DMS53 treated with DMSO at 0.1 percent for 48 hours (cell line): ENCODE measurements around the gene MT1X.
"Not testable (repeated sequence)": the region's sequence is repeated elsewhere in the genome, so short reads cannot be mapped to it uniquely, and the experiment has no call there.

Experiments
- DNase-seq: peaks from one replicate; lab custom pipeline; 2025; ENCODE audit not compliant: unreplicated experiment; lab: John Stamatoyannopoulos, UW

MT1X gene

GRCh38 chr16:56709443-56710040, 27.3 kb downstream of the MT1X start:
- no peak for DNase-seq

- DNase-seq: no peak
Measured at GRCh38 chr16:56710181-56710737, 28.0 kb downstream of the MT1X start.

- no peak for DNase-seq
Measured at GRCh38 chr16:56711862-56712261, 29.6 kb downstream of the MT1X start.

- no peak for DNase-seq
Measured at GRCh38 chr16:56713794-56714193, 31.5 kb downstream of the MT1X start.

GRCh38 chr16:56715126-56715525, 32.9 kb downstream of the MT1X start:
- no peak for DNase-seq

- DNase-seq: no peak
Measured at GRCh38 chr16:56716761-56717160, 34.5 kb downstream of the MT1X start.

GRCh38 chr16:56717532-56717931, 35.3 kb downstream of the MT1X start:
- not testable (repeated sequence) for DNase-seq

GRCh38 chr16:56722200-56722842, 40.1 kb downstream of the MT1X start:
- no peak for DNase-seq

GRCh38 chr16:56724191-56724590, 41.9 kb downstream of the MT1X start:
- no peak for DNase-seq

GRCh38 chr16:56726283-56726682, 44.0 kb downstream of the MT1X start:
- DNase-seq: no peak

GRCh38 chr16:56726926-56727325, 44.7 kb downstream of the MT1X start:
- DNase-seq: no peak

GRCh38 chr16:56728027-56728426, 45.8 kb downstream of the MT1X start:
- DNase-seq: no peak

GRCh38 chr16:56728980-56729734, 46.9 kb downstream of the MT1X start:
- no peak for DNase-seq

- DNase-seq: peak; percentile 88
Measured at GRCh38 chr16:56729735-56730662, 47.7 kb downstream of the MT1X start, which contains the start of gene NUP93. Gene NUP93, plus strand, starts transcription at chr16:56730129. Its CDS starts 18,119 bp downstream, at chr16:56748248.

- DNase-seq: no peak
Measured at GRCh38 chr16:56732366-56732765, 50.1 kb downstream of the MT1X start.

- no peak for DNase-seq
Measured at GRCh38 chr16:56732832-56733231, 50.6 kb downstream of the MT1X start.
